ENCODE results near the gene RUNDC3A. TPM values are rescaled to one million over a fixed set of nuclear protein-coding genes. Genes with fewer than 3 reads are reported as not detected.

Gene RUNDC3A
- total and polyA plus RNA-seq, 7 donors, result 0.09 to 0.39 (median 0.16) TPM; not detected in 3

- whole genome bisulfite sequencing, 3 donors, result 83 to 88% (median 85%) methylated on average over 8 of the region's 8 CpGs
- Histone ChIP-seq H3K4me1 (no peaks in the 10 kb centered on the region), H3K27ac (no peak overlapping the region), H3K9me3 (no peaks in the 10 kb centered on the region), H3K36me3 (ENCODE audit: insufficient read depth in 1 of 2, low read depth in 1 of 2) (peaks cover 0 to 42% of the 10 kb centered on the region in 2 donors), H3K4me3 (no peak overlapping the region), H3K27me3 (ENCODE audit: insufficient read depth in 3 of 3, low read length in 2 of 3) (peaks cover 0 to 1% (median 0%) of the 10 kb centered on the region in 3 donors)
- ATAC-seq (no peak), DNase-seq (no peak)
- intact Hi-C loops (cut with DNase I), result no loop called here
- no peak for TF ChIP-seq CTCF (IDR thresholded peaks at IDR 0.05)
Measured at GRCh38 chr17:44351464-44351863, 43.1 kb downstream of the RUNDC3A start.

- H3K9me3 ChIP-seq, result no peaks in the 10 kb centered on the region
- intact Hi-C loops (cut with DNase I), result no loop called here
- no peak overlapping the region for H3K27ac ChIP-seq
- WGBS, 3 donors, result 82 to 83% (median 83%) methylated on average over 36 of the region's 36 CpGs
- ATAC-seq, result peak in 1 of 4 donors; percentile 19
- TF ChIP-seq CTCF (IDR thresholded peaks at IDR 0.05), result no peak
- peaks cover 0 to 42% of the 10 kb centered on the region in 2 donors for H3K36me3 ChIP-seq (ENCODE audit: insufficient read depth in 1 of 2, low read depth in 1 of 2)
- no peaks in the 10 kb centered on the region for H3K4me1 ChIP-seq
- no peak overlapping the region for H3K4me3 ChIP-seq
- peaks cover 0 to 1% (median 0%) of the 10 kb centered on the region in 3 donors for H3K27me3 ChIP-seq (ENCODE audit: insufficient read depth in 3 of 3, low read length in 2 of 3)
- no peak for DNase-seq
Measured at GRCh38 chr17:44351961-44352827, 43.8 kb downstream of the RUNDC3A start.

- 56 to 68% (median 60%) methylated on average over 18 to 22 of the region's 22 CpGs for WGBS, 3 donors
- H3K27ac ChIP-seq, result no peak overlapping the region
- TF ChIP-seq CTCF (IDR thresholded peaks at IDR 0.05), result no peak
- no peak for DNase-seq
- ATAC-seq, result no peak
- intact Hi-C loops (cut with DNase I), result no loop called here
- H3K27me3 ChIP-seq (ENCODE audit: insufficient read depth in 3 of 3, low read length in 2 of 3), result peaks cover 0 to 1% (median 0%) of the 10 kb centered on the region in 3 donors
- no peak overlapping the region for H3K4me3 ChIP-seq
- H3K4me1 ChIP-seq, result no peaks in the 10 kb centered on the region
- peaks cover 0 to 42% of the 10 kb centered on the region in 2 donors for H3K36me3 ChIP-seq (ENCODE audit: insufficient read depth in 1 of 2, low read depth in 1 of 2)
- no peaks in the 10 kb centered on the region for H3K9me3 ChIP-seq
Measured at GRCh38 chr17:44352828-44353671, 44.6 kb downstream of the RUNDC3A start.

GRCh38 chr17:44353672-44354331 lies 45.4 kb downstream of the RUNDC3A start:
- Histone ChIP-seq H3K36me3 (ENCODE audit: insufficient read depth in 1 of 2, low read depth in 1 of 2) (peaks cover 0 to 41% of the 10 kb centered on the region in 2 donors), H3K4me3 (peak overlapping the region; percentile 41), H3K27me3 (ENCODE audit: insufficient read depth in 3 of 3, low read length in 2 of 3) (peaks cover 0 to 1% (median 0%) of the 10 kb centered on the region in 3 donors), H3K4me1 (no peaks in the 10 kb centered on the region), H3K27ac (no peak overlapping the region), H3K9me3 (no peaks in the 10 kb centered on the region)
- no peak for ATAC-seq
- intact Hi-C loops (cut with DNase I), result no loop called here
- TF ChIP-seq CTCF (IDR thresholded peaks at IDR 0.05), result no peak
- WGBS, 3 donors, result 37 to 55% (median 47%) methylated on average over 58 to 98 of the region's 98 CpGs
- DNase-seq, result no peak

Measured in psoas muscle (tissue), 8 donors.